RKO (cell line): ENCODE results near the gene EVI5L.

ENCODE experiments used
- DNase-seq: peaks from one replicate; pipeline ENCODE4 v3.0.0-alpha.2; 2016; ENCODE audit warnings: low spot score

The EVI5L gene

GRCh38 chr19:7817801-7818200 lies 12.2 kb upstream of the EVI5L start:
- DNase-seq = no peak

GRCh38 chr19:7818806-7819205 lies 11.2 kb upstream of the EVI5L start:
- no peak for DNase-seq

DNA sequence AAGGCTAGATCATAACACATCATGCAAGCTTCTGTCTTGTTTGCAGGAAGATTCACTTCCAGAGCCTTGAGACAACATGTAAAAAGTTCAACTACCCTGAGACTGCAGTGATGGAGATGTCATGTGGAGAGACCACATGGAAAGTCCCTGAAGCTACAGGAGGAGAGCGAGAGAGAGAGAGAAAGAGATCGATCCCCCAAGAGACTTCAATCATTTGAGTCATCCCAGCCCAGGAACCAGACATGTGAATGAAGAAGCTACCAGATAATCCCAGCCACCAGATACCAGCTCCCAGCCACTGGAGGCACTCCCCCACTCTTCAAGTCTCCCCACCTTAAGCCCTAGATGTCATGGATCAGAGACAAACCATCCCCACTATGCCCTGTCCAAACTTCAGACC lies 10.7 kb upstream of the EVI5L start:
- no peak for DNase-seq

- DNase-seq = no peak
These were observed 9.4 kb upstream of the EVI5L start for GRCh38 chr19:7820588-7820987.

DNA sequence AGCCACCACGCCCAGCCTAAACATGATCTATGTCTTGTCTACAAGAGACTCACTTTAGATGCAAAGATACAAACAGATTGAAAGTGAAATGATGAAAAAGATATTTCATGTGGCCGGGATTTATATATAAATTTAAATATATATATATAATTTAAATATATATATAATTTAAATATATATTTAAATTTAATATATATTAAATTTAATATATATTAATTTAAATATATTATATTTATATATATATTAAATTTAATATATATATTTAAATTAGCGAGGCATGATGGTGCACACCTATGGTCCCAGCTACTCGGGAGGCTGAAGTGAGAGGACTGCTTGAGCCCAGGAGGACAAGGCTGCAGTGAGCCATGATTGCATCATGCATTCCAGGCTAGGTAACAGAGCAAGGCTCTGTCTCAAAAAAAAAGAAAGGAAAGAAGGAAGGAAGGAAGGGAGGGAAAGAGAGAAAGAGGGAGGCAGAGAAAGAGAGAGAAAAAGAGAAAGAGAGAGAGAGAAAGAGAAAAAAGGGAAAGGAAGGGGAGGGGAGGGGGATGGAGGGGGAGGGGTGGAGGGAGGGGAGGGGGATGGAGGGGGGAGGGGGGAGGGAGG lies 7.0 kb upstream of the EVI5L start:
- DNase-seq = no peak

- DNase-seq = no peak
These were observed 6.2 kb upstream of the EVI5L start for GRCh38 chr19:7823686-7824301.

DNA sequence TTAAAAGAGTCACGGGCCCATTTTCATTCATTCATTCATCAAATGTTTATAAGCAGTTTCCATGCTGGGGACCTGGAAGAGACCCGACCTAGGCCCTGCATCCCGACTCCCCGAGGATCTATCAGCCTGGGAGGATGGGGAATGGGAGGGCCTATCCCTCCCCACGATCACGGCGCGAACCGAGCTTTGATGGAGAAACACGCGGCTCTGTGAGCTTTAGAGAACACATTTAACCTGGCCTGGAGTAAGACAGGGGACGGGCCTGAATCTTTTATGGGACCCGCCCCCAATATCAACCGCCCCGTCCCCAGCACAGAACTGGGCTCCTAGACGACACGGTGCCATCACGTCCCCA lies 875 bp upstream of the EVI5L start:
- DNase-seq = no peak

GRCh38 chr19:7830272-7830771 lies 304 bp downstream of the EVI5L start:
- no peak for DNase-seq

DNA sequence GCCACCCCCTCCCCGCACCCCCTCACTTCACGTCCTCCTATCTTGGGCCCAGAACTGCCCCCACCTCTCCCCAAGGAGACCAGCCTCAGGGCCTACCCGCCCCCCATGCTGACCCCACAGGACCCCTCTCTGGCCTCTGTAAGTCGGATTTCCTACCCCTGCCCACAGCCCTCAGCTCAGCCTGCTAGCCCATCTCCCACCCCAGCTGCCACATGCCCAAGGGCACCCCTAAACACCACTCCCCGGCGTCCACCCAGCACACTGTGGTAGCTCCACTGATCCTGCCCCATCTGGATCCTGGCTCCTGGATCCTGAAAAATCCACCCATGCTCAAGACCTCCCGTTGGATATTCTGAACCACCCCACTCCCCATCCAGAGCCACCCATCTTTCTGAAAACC lies 805 bp downstream of the EVI5L start:
- DNase-seq = no peak

GRCh38 chr19:7831452-7831851 lies 1.4 kb downstream of the EVI5L start:
- peak; percentile 48 for DNase-seq

DNA sequence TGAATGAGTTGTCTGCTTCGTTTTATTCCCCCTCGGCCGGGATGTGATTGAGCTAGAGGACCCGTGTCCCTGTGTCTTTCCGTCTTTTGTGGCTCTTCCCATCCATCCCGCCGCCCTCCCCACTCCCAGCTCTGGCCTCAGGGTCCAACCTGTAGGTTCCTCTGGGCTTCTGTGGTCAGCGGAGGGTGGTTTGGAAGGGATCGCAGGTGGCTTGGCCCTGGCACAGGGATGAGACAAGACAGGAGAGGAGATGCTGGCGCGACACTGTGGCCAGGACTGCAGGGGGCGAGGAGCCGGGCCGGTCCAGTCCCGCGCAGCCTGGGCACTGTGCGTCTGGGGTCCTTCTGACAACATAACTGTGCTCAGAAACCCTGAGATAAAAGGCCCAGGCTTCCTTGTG lies 2.0 kb downstream of the EVI5L start:
- DNase-seq = no peak

- DNase-seq = no peak
These were observed 2.8 kb downstream of the EVI5L start for GRCh38 chr19:7832781-7833180.

GRCh38 chr19:7833225-7834099 lies 3.4 kb downstream of the EVI5L start:
- peak; percentile 70 for DNase-seq

DNA sequence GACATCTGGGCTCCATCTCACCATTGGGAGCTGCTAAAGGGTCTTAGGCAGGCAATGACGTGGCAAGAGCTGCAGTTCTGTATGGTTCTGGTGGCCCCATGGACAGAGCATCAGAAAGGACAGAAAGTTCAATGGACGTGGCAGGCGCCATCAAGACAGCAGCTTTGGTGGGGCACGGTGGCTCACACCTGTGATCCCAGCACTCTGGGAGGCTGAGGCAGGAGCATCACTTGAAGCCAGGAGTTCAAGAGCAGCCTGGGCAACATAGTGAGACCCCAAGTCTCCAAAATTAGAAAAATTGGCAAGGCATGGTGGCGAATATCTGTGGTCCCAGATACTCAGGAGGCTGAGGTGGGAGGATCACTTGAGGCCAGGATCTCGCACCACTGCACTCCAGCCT lies 9.5 kb downstream of the EVI5L start:
- no peak for DNase-seq

GRCh38 chr19:7840629-7841028 lies 10.6 kb downstream of the EVI5L start:
- DNase-seq = no peak

GRCh38 chr19:7841751-7842660 lies 12.0 kb downstream of the EVI5L start:
- no peak for DNase-seq

GRCh38 chr19:7842661-7843294 lies 12.8 kb downstream of the EVI5L start:
- no peak for DNase-seq

- no peak for DNase-seq
These were observed 13.5 kb downstream of the EVI5L start for GRCh38 chr19:7843521-7843920.

DNA sequence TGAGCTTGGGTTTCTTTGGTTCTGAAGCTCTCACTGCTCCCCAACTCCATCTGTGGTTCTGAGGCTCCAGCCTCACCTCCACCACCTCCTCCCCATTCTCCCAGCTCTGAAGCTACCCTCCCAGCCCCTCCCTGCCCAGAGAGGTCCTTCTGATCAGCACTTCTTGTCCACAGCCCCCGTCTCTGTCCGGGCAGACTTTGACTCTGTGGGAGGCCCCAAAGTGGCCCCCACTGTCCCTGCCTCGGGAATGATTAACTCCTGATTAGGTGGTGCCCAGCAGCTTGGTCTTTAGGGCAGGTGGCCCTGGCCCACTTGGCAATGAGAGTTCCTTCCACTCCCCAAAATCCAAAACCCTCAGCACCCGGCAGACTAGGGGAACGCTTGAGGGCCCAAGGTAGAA lies 14.4 kb downstream of the EVI5L start:
- DNase-seq = no peak

DNA sequence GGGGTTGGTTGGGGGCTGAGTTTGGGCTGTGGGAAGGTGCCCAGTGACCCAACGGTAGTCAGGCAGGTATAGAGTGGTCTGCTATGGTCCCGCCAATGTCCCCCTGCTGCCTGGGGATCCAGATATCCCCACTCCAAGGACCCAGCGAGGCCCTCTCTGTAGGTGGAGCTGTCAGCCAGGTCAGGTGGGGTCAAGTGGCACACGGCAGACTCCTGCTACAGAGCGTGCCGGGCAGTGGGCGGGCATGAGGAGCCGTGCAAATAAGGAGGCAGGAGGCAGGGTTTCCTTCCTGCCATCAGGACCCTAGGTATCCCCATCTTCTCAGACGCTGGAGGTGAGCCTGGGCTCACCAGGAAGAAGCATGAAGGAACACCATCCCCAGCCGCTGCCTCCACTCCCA lies 14.9 kb downstream of the EVI5L start:
- DNase-seq = no peak

DNA sequence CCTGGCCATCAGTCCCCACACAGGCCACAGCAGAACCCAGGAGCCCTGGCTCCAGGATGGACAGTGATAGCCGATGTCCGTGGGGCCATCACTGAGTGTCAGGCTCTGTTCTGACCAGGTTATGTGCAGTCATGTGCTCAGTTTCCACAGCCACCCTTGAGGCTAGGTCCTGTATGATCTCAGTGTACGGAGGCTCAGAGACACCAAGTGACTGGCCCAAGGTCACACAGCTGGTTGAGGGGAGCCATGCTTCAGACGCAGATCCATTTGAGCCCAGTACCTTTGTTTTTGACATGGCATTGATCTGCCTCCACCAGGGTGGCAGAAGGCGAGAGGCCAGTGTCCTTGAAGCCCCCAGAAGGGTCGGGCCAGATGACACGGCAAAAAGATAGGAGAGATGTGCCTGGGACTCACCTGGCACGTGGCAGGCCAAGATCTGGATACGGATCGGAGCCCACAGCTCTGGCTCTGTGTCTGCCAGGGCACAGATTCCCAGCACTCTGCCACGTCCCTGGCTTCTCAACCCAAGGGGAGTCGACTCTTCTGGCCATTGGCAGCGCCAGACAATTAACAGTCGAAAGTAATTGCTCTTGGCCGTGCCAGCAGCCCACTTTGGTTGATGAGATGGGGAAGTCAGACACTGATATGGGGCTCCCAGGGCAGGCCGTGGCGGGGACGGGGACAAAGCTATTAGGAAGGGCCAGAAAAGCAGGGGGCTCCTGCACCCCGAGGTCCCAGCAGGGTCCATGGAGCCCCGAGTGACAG lies 15.6 kb downstream of the EVI5L start:
- DNase-seq = no peak
